ENCODE measurements around the gene GXYLT2.

DNA sequence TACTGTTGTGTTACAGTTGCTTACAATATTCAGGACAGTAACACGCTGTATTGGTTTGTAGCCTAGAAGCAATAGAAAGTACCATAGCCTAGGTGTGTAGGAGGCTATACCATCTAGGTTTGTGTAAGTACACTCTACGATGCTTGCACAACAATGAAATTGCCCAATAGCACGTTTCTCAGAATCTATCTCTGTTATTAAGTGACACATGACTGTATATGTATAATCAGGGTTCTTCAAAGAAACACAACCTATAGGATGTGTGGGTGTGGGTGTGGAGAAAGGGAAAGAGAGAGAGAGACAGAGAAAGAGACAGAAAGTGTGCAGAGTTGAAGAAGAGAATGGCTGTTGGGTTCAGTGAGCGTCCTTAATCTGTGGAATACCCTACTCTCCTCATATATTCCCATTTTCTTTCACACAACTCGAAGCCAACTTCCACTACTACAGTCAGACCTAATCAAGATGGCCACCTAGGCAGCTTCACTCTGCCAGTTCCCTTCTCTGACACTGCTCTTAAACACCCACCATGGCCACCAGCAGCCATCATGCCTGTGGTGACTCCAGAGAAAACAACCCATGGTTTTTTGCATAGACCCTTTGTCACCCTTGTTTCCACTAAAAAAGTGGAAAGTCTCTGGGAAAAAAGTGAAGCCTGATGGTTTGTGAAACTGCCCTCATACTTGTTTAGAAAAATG is 103.0 kb downstream of the GXYLT2 start:
- TF ChIP-seq, protein P1, sequence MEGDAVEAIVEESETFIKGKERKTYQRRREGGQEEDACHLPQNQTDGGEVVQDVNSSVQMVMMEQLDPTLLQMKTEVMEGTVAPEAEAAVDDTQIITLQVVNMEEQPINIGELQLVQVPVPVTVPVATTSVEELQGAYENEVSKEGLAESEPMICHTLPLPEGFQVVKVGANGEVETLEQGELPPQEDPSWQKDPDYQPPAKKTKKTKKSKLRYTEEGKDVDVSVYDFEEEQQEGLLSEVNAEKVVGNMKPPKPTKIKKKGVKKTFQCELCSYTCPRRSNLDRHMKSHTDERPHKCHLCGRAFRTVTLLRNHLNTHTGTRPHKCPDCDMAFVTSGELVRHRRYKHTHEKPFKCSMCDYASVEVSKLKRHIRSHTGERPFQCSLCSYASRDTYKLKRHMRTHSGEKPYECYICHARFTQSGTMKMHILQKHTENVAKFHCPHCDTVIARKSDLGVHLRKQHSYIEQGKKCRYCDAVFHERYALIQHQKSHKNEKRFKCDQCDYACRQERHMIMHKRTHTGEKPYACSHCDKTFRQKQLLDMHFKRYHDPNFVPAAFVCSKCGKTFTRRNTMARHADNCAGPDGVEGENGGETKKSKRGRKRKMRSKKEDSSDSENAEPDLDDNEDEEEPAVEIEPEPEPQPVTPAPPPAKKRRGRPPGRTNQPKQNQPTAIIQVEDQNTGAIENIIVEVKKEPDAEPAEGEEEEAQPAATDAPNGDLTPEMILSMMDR (IDR thresholded peaks at IDR 0.05; ENCODE audit: low read length) = no peak
- TF ChIP-seq EZH2phosphoT487 (IDR thresholded peaks at IDR 0.05; ENCODE audit: low read length) (no peak), EZH2 (optimal IDR thresholded peaks at IDR 0.05; ENCODE audit: low read depth, low read length) (no peak)
